ENCODE results near the gene TMEM82. TPM values are rescaled to one million over a fixed set of nuclear protein-coding genes. Genes with fewer than 3 reads are reported as not detected.

The TMEM82 gene
- total RNA-seq, 6 experiments from 2014 or later: not detected

- Mint-ChIP-seq H3K27ac (peak overlapping the region; percentile 96), H3K27me3 (ENCODE audit: insufficient read depth) (no peaks in the 10 kb centered on the region; the same call in 1 of the 2 replicates), H3K36me3 (ENCODE audit: low read depth) (peaks cover 2% of the 10 kb centered on the region; the same call in 1 of the 2 replicates), H3K9me3 (no peaks in the 10 kb centered on the region), H3K4me1 (ENCODE audit: low read depth) (peaks cover 52% of the 10 kb centered on the region), H3K4me3 (peak overlapping the region; percentile 91)
- TF ChIP-seq CTCF (IDR thresholded peaks at IDR 0.05): no peak; the same call in 1 of the 2 replicates
- DNase-seq: no peak
Observed at GRCh38 chr1:15758953-15759661, 16.8 kb downstream of the TMEM82 start.

- peak overlapping the region; percentile 96 for H3K27ac Mint-ChIP-seq
- H3K4me3 Mint-ChIP-seq: peak overlapping the region; percentile 91
- peak; percentile 79 for DNase-seq
- peaks cover 57% of the 10 kb centered on the region for H3K4me1 Mint-ChIP-seq (ENCODE audit: low read depth)
- peaks cover 13% of the 10 kb centered on the region; the same call in 1 of the 2 replicates for H3K36me3 Mint-ChIP-seq (ENCODE audit: low read depth)
- peaks cover 1% of the 10 kb centered on the region; the same call in 1 of the 2 replicates for H3K27me3 Mint-ChIP-seq (ENCODE audit: insufficient read depth)
- no peak for TF ChIP-seq CTCF (IDR thresholded peaks at IDR 0.05)
- no peaks in the 10 kb centered on the region for H3K9me3 Mint-ChIP-seq
Observed at GRCh38 chr1:15760520-15761211, 18.4 kb downstream of the TMEM82 start.

- peak overlapping the region; percentile 96 for H3K27ac Mint-ChIP-seq
- DNase-seq: no peak
Observed at GRCh38 chr1:15761366-15762128, 19.2 kb downstream of the TMEM82 start.

GRCh38 chr1:15762546-15762945, 20.2 kb downstream of the TMEM82 start:
- no peak for TF ChIP-seq CTCF (IDR thresholded peaks at IDR 0.05)
- Mint-ChIP-seq H3K36me3 (ENCODE audit: low read depth) (peaks cover 16% of the 10 kb centered on the region; the same call in 1 of the 2 replicates), H3K4me3 (no peak overlapping the region), H3K27me3 (ENCODE audit: insufficient read depth) (peaks cover 1% of the 10 kb centered on the region; the same call in 1 of the 2 replicates), H3K27ac (peak overlapping the region; percentile 14; the same call in 1 of the 2 replicates), H3K9me3 (no peaks in the 10 kb centered on the region), H3K4me1 (ENCODE audit: low read depth) (peaks cover 48% of the 10 kb centered on the region)
- no peak for DNase-seq

More at GRCh38 chr1:15761366-15762128, 19.2 kb downstream of the TMEM82 start:
- H3K4me1 Mint-ChIP-seq (ENCODE audit: low read depth): peaks cover 53% of the 10 kb centered on the region
- H3K27me3 Mint-ChIP-seq (ENCODE audit: insufficient read depth): peaks cover 1% of the 10 kb centered on the region; the same call in 1 of the 2 replicates
- no peaks in the 10 kb centered on the region for H3K9me3 Mint-ChIP-seq
- peak overlapping the region; percentile 91 for H3K4me3 Mint-ChIP-seq
- peaks cover 16% of the 10 kb centered on the region; the same call in 1 of the 2 replicates for H3K36me3 Mint-ChIP-seq (ENCODE audit: low read depth)
- no peak for TF ChIP-seq CTCF (IDR thresholded peaks at IDR 0.05)

GRCh38 chr1:15764269-15764764, 22.0 kb downstream of the TMEM82 start:
- no peaks in the 10 kb centered on the region for H3K9me3 Mint-ChIP-seq
- no peak for TF ChIP-seq CTCF (IDR thresholded peaks at IDR 0.05)
- peak overlapping the region; percentile 36 for H3K27ac Mint-ChIP-seq
- H3K4me3 Mint-ChIP-seq: no peak overlapping the region
- peaks cover 1% of the 10 kb centered on the region; the same call in 1 of the 2 replicates for H3K27me3 Mint-ChIP-seq (ENCODE audit: insufficient read depth)
- peaks cover 20% of the 10 kb centered on the region for H3K36me3 Mint-ChIP-seq (ENCODE audit: low read depth)
- DNase-seq: no peak
- peaks cover 47% of the 10 kb centered on the region for H3K4me1 Mint-ChIP-seq (ENCODE audit: low read depth)

All from HFFc6 (cell line).